Transverse colon (tissue), 4 donors: ENCODE measurements around the gene DST. TPM values are rescaled to one million over a fixed set of nuclear protein-coding genes. Genes with fewer than 3 reads are reported as not detected.

Source experiments
- DNase-seq: peaks from one replicate; pipeline ENCODE4 v3.0.0-alpha.2; 2019
- H3K27ac ChIP-seq, 4 donors: fragments of 200-600 bp; sonication (generic); 2 replicates each; pipeline ENCODE4 v1.5.1; 2016 to 2018; ENCODE audit warnings: inconsistent platforms in 4 of 4
- H3K27me3 ChIP-seq: fragments of 200-600 bp; sonication (generic); 2 replicates; pipeline ENCODE4 v1.5.1; 2017; ENCODE audit warnings: inconsistent platforms
- H3K36me3 ChIP-seq, 4 donors: fragments of 200-600 bp; sonication (generic); 2 replicates each; pipeline ENCODE4 v1.5.1; 2017 to 2019; ENCODE audit warnings: inconsistent platforms in 4 of 4
- H3K4me1 ChIP-seq, 4 donors: fragments of 200-600 bp; sonication (generic); 2 replicates each; pipeline ENCODE4 v1.5.1; 2017 to 2020; ENCODE audit warnings: inconsistent platforms in 4 of 4
- H3K4me3 ChIP-seq, 4 donors: fragments of 200-600 bp; sonication (generic); 1 replicate in 1 of 4; 2 replicates in 3 of 4; pipeline versions ENCODE4 v1.5.1 to v1.6.1; 2017 to 2019; ENCODE audit warnings: inconsistent platforms in 4 of 4
- H3K9me3 ChIP-seq, 2 donors: fragments of 200-600 bp; sonication (generic); 2 replicates each; pipeline ENCODE4 v1.5.1; 2017 to 2019; ENCODE audit warnings: inconsistent platforms in 2 of 2
- EP300 ChIP-seq: sonication (generic); formaldehyde crosslinking; IDR thresholded peaks from one replicate; pipeline ENCODE4 v1.6.1; 2017; ENCODE audit warnings: antibody characterized with exemption, low read depth
- POLR2A ChIP-seq: fragments of 450-650 bp; IDR thresholded peaks from one replicate; pipeline ENCODE4 v1.6.1; 2016; ENCODE audit warnings: antibody characterized with exemption, mild to moderate bottlenecking, moderate library complexity
- POLR2AphosphoS5 ChIP-seq, 3 donors: sonication (generic); formaldehyde crosslinking; IDR thresholded peaks; one replicate each; pipeline ENCODE4 v1.6.1; 2016; ENCODE audit warnings: antibody characterized with exemption in 3 of 3
- WGBS, 2 donors: methylation state at CpG; one replicate each; pipeline ENCODE4 v1.1.5; 2018; ENCODE audit warnings: low coverage in 1 of 2; 5-methylcytosine and 5-hydroxymethylcytosine counted together
- in situ Hi-C, 4 donors: fragments of 200-750 bp; cut with MboI; loops; one replicate each; pipeline versions ENCODE4 v1.15.0 to v1.15.1; 2017; ENCODE audit warnings: low sequenced_read_pairs in 3 of 4, low pct_ligation_motif_present in 1 of 4, low pct_unique_long_range_greater_than_20kb in 1 of 4
- intact Hi-C: fragments of 100-400 bp; cut with DNase I; formaldehyde crosslinking; loops from one replicate; pipeline ENCODE4 v1.15.1; 2023; ENCODE audit warnings: low total_unique reads
- total RNA-seq, 4 donors: library from RNA; depleted of rRNA; stranded (reverse); fragments of >200 nt; gene quantifications; one replicate each; pipeline ENCODE4 v1.1.0, GENCODE V29; 2016
- TF ChIP-seq, protein P1 (sequence below), 5 experiments: fragments of 200-600 bp in 3 of 5; fragments of 450-650 bp in 2 of 5; sonication (generic) in 3 of 5; IDR thresholded peaks; 1 replicate in 2 of 5; 2 replicates in 3 of 5; pipeline ENCODE4 v1.5.1; 2016 to 2017; ENCODE audit warnings: antibody characterized with exemption in 5 of 5, inconsistent platforms in 3 of 5, mild to moderate bottlenecking in 2 of 5, moderate library complexity in 1 of 5

DST gene
- total RNA-seq, 4 donors from 2014 or later = 280 to 535 (median 428) TPM

DNA sequence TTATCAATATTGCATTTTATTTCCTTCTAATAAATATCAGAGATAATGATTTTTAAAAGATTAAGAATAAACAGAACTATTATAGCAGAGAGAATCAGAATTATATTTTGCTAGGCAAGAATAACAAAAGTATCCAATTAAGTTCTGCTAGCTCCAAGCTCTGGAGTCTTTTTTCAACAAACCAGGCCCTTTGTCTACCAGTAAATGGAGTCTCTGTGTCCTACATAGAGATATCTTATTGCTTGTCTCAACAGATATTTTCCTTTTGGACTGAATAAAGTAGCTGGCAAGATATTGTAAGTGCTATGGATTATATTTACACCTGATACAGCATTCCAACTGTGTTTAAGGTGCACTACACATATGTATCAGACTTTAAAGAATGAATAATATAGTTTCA lies 107.1 kb downstream of the DST start:
- Histone ChIP-seq H3K36me3 (peaks cover 0 to 35% (median 2%) of the 10 kb centered on the region in 4 donors), H3K4me1 (peaks cover 0 to 52% (median 17%) of the 10 kb centered on the region in 4 donors), H3K4me3 (no peak overlapping the region), H3K27ac (peak overlapping the region in 1 of 4 donors; percentile 24), H3K9me3 (no peaks in the 10 kb centered on the region), H3K27me3 (no peaks in the 10 kb centered on the region)
- intact Hi-C loops (no loop called here), in situ Hi-C loops (no loop called here)
- TF ChIP-seq EP300 (no peak), POLR2AphosphoS5 (IDR thresholded peaks at IDR 0.05) (no peak), POLR2A (no peak)
- TF ChIP-seq, protein P1, sequence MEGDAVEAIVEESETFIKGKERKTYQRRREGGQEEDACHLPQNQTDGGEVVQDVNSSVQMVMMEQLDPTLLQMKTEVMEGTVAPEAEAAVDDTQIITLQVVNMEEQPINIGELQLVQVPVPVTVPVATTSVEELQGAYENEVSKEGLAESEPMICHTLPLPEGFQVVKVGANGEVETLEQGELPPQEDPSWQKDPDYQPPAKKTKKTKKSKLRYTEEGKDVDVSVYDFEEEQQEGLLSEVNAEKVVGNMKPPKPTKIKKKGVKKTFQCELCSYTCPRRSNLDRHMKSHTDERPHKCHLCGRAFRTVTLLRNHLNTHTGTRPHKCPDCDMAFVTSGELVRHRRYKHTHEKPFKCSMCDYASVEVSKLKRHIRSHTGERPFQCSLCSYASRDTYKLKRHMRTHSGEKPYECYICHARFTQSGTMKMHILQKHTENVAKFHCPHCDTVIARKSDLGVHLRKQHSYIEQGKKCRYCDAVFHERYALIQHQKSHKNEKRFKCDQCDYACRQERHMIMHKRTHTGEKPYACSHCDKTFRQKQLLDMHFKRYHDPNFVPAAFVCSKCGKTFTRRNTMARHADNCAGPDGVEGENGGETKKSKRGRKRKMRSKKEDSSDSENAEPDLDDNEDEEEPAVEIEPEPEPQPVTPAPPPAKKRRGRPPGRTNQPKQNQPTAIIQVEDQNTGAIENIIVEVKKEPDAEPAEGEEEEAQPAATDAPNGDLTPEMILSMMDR (IDR thresholded peaks at IDR 0.05) = no peak
- no peak for DNase-seq

DNA sequence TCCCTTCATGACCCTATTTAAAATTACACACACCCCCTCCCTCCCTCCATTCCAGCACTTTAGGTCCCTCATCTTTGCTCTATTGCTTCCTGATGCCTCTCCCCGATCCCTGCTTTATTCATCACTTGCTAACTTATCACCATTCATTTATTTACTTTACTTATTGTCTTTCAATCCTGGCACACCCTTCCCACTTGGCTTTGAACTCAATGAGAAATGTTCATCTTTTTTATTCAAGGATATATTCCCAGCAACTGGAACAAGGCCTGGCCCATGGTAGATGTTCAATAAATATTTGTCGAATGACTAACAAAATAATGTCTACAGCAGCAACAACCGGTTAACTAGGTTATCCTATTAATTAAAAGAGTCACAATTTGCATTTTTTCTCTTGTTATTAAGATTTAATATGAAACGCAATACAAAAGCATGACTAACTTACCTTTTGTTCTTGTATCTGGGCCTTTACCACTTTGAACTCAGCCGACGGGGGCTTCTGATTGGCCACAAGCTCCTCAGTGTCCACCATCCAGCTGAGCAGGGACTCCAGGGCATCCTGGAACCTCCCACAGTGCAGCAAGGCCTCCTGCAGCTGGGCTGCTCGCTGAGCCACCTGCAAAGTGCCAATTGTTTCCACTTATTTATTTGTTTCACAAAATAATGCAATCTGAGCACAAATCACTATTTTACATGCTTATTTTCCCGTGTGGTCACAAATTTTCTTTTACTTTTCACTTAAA lies 107.8 kb downstream of the DST start:
- intact Hi-C loops = no loop called here
- Histone ChIP-seq H3K27me3 (no peaks in the 10 kb centered on the region), H3K4me3 (no peak overlapping the region), H3K36me3 (peaks cover 0 to 37% (median 2%) of the 10 kb centered on the region in 4 donors), H3K9me3 (no peaks in the 10 kb centered on the region), H3K4me1 (peaks cover 0 to 47% (median 12%) of the 10 kb centered on the region in 4 donors), H3K27ac (no peak overlapping the region)
- in situ Hi-C loops = no loop called here
- 83 to 85% methylated on average over 8 of the region's 8 CpGs for WGBS, 2 donors
- TF ChIP-seq POLR2A = no peak
- no peak for TF ChIP-seq POLR2AphosphoS5 (IDR thresholded peaks at IDR 0.05)
- no peak for TF ChIP-seq EP300
- TF ChIP-seq, protein P1 (IDR thresholded peaks at IDR 0.05) = no peak
- DNase-seq = no peak

DNA sequence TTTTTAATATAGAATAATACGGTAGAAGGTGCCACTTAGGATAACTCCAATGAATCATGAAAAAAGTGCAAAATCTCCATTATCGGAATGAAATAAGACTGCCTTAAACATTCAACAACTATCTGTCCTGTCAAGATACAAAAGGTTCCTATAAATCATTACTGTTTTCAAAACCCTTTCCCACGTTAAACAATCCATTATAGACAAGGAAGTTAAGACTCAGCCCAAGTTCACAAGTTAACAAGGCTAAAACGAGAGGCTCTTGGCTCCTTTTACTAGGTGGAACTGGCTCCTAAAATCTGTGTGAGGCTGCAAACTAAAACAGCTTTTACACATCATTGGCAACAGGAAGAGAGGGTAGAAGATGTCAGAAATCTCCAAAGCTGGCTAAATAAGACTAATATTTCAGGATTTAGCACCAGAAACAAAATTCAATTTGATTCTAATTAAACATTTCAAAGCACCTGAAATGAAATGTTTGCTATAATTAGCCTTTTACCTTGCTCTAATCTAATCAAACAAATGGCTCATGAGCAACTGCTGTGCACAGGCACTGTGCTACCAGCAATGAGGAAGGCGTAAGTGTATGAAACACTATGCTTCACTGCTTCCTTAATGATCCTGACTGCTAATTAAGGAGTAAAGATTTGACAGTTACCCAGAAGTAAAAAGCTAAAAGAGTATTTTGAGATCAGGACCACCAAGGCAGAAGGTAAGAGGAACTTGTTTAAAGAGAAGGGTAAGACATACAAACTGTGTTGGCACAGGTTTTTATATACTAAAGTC lies 109.7 kb downstream of the DST start:
- H3K36me3 ChIP-seq = peaks cover 0 to 53% (median 2%) of the 10 kb centered on the region in 4 donors
- 59 to 73% methylated on average over 5 of the region's 5 CpGs for WGBS, 2 donors
- H3K4me3 ChIP-seq = no peak overlapping the region
- peak overlapping the region in 2 of 4 donors; percentile 2 to 35 for H3K27ac ChIP-seq
- no peak for DNase-seq
- no peaks in the 10 kb centered on the region for H3K27me3 ChIP-seq
- H3K4me1 ChIP-seq = peaks cover 0 to 41% (median 11%) of the 10 kb centered on the region in 4 donors
- TF ChIP-seq POLR2A = no peak
- no peak for TF ChIP-seq EP300
- TF ChIP-seq POLR2AphosphoS5 (IDR thresholded peaks at IDR 0.05) = no peak
- TF ChIP-seq, protein P1 (IDR thresholded peaks at IDR 0.05) = no peak
- intact Hi-C loops (no loop called here), in situ Hi-C loops (no loop called here)
- H3K9me3 ChIP-seq = no peaks in the 10 kb centered on the region

DNA sequence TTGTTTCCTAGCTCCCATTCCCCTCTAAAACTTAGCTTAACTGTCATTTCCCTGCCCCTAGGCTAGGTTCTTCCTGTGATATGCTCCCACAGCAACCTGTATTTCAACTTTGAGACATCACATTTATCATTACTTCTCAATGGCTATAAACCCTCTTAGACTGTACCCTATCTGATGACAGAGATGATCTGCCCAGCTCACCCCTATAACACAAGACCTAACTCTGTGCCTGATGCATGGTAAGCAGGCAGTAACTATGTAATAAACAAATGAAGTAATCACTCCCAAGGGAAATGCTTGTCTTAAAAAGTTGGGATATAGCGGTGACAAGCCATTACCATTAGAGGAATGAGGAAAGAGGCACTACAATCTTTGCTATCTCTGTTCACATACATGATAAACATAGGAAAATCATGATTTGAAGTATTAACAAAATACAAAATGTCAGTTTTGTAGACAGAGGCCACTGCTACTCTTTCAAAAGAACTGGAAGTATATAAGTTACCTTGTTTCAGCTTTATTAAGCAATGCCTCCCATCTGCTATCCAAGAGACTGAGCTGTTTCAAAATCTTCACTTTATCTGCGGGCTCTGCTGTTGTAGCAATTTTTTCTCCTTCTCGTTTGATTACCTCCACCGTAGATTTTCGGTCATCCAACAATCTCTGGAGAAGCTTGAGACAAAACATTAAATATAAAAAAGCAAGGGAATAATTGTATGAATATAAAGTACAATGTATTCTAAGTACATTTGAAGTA lies 110.7 kb downstream of the DST start:
- DNase-seq = no peak
- no peak for TF ChIP-seq POLR2A
- TF ChIP-seq POLR2AphosphoS5 (IDR thresholded peaks at IDR 0.05) = no peak
- TF ChIP-seq, protein P1 (IDR thresholded peaks at IDR 0.05) = no peak
- no peaks in the 10 kb centered on the region for H3K27me3 ChIP-seq
- H3K27ac ChIP-seq = peak overlapping the region in 2 of 4 donors; percentile 25 to 48
- intact Hi-C loops = no loop called here
- no peak overlapping the region for H3K4me3 ChIP-seq
- in situ Hi-C loops = no loop called here
- peaks cover 0 to 41% (median 6%) of the 10 kb centered on the region in 4 donors for H3K4me1 ChIP-seq
- 90 to 95% methylated on average over 5 of the region's 5 CpGs for WGBS, 2 donors
- peaks cover 0 to 60% (median 2%) of the 10 kb centered on the region in 4 donors for H3K36me3 ChIP-seq
- H3K9me3 ChIP-seq = no peaks in the 10 kb centered on the region
